Hematopoietic multipotent progenitor cell treated with erythropoietin and hydrocortisone succinate and interleukin-3 and kit ligand, for 4 days (in vitro differentiated cells): ENCODE measurements around the gene FAM13A.
"Not testable (repeated sequence)": the region's sequence is repeated elsewhere in the genome, so short reads cannot be mapped to it uniquely, and the experiment has no call there.

Source experiments
- DNase-seq: peaks from one replicate; pipeline ENCODE4 v3.0.0-alpha.2; 2015

Gene FAM13A

GRCh38 chr4:88955580-88956380, 101.2 kb downstream of the FAM13A start:
- DNase-seq: no peak

- DNase-seq: peak; percentile 67
These were observed 103.6 kb downstream of the FAM13A start for GRCh38 chr4:88953400-88953799.

- DNase-seq: no peak
These were observed 104.9 kb downstream of the FAM13A start for GRCh38 chr4:88952081-88952480.

- no peak for DNase-seq
These were observed 107.4 kb downstream of the FAM13A start for GRCh38 chr4:88949605-88950004.

GRCh38 chr4:88940506-88940905, 116.5 kb downstream of the FAM13A start:
- no peak for DNase-seq

- DNase-seq: no peak
These were observed 117.3 kb downstream of the FAM13A start for GRCh38 chr4:88939697-88940096.

- no peak for DNase-seq
These were observed 118.8 kb downstream of the FAM13A start for GRCh38 chr4:88938138-88938537.

- no peak for DNase-seq
These were observed 119.9 kb downstream of the FAM13A start for GRCh38 chr4:88937081-88937480.

GRCh38 chr4:88933414-88934160, 123.4 kb downstream of the FAM13A start:
- no peak for DNase-seq

GRCh38 chr4:88928852-88929251, 128.1 kb downstream of the FAM13A start:
- no peak for DNase-seq

GRCh38 chr4:88927420-88927819, 129.6 kb downstream of the FAM13A start:
- DNase-seq: no peak

- DNase-seq: no peak
These were observed 137.9 kb downstream of the FAM13A start for GRCh38 chr4:88919056-88919455.

GRCh38 chr4:88913181-88913580, 143.8 kb downstream of the FAM13A start:
- not testable (repeated sequence) for DNase-seq

GRCh38 chr4:88911246-88912212, 145.5 kb downstream of the FAM13A start:
- DNase-seq: no peak

GRCh38 chr4:88910101-88910500, 146.9 kb downstream of the FAM13A start:
- no peak for DNase-seq

- no peak for DNase-seq
These were observed 148.5 kb downstream of the FAM13A start for GRCh38 chr4:88908521-88908920.

GRCh38 chr4:88908003-88908402, 149.0 kb downstream of the FAM13A start:
- no peak for DNase-seq

GRCh38 chr4:88907478-88907877, 149.5 kb downstream of the FAM13A start:
- DNase-seq: no peak

GRCh38 chr4:88904240-88904639, 152.7 kb downstream of the FAM13A start:
- DNase-seq: not testable (repeated sequence)

- no peak for DNase-seq
These were observed 156.6 kb downstream of the FAM13A start for GRCh38 chr4:88900432-88900831.

- no peak for DNase-seq
These were observed 159.2 kb downstream of the FAM13A start for GRCh38 chr4:88897752-88898151.

- DNase-seq: no peak
These were observed 159.8 kb downstream of the FAM13A start for GRCh38 chr4:88897180-88897579.

GRCh38 chr4:88893961-88894360, 163.0 kb downstream of the FAM13A start:
- DNase-seq: no peak
